Heart left ventricle (tissue), 13 donors: Measurements from ENCODE around the gene LCE2D.

Experiments
- CTCF ChIP-seq, 12 donors: fragments of 200-600 bp; sonication (generic) in 4 of 12; IDR thresholded peaks; one replicate each; pipeline versions ENCODE4 v1.5.0 to v1.8.0; 2018 to 2022; ENCODE audit warnings: antibody characterized with exemption in 12 of 12, mild to moderate bottlenecking in 5 of 12
- POLR2A ChIP-seq, 2 donors: fragments of 450-650 bp; IDR thresholded peaks; one replicate each; pipeline ENCODE4 v1.6.1; 2017; ENCODE audit warnings: antibody characterized with exemption in 2 of 2, mild to moderate bottlenecking in 2 of 2, moderate library complexity in 2 of 2
- donor health status: ischemic (EF 13 %, LVEDD 7.1; RV severe dilation, severe dysfunction).
- donor health status: DM: no; HTN: yes; CAD: no.
- donor health status: DM: no; HTN: no; CAD: no.
- donor health status: ischemic (EF 25% LVEDD 6.9; RV normal size, moderate dysfunction).
- donor health status: ischemic (EF 25% LVEDD 5.7; RV mildly dilated, moderate dysfunction).
- donor health status: ischemic (EF 35%, LVEDD 5.7; RV mildly dilated, moderate dysfunction).
- donor health status: nonischemic (EF 11% LVEDD 7.7; RV severe dilation, severe dysfunction).
- donor health status: DM: yes; HTN: yes; CAD: no.
- donor health status: PGD.
- donor health status: ischemic (EF 29% LVEDD 5.4; RV normal size, mild dysfunction).
- donor health status: nonischemic (EF 23%, LVEDD 6.1; RV moderate dilation, normal function).

- no peak for TF ChIP-seq POLR2A (IDR thresholded peaks at IDR 0.05)
- no peak for TF ChIP-seq CTCF (IDR thresholded peaks at IDR 0.05)
Measured at GRCh38 chr1:152657677-152658076, 5.5 kb upstream of the LCE2D start.
